ENCODE results near the gene TOGARAM2.
A peak's percentile ranks its signal among the peaks of the same experiment; 100 is the strongest.

Gene TOGARAM2

DNA sequence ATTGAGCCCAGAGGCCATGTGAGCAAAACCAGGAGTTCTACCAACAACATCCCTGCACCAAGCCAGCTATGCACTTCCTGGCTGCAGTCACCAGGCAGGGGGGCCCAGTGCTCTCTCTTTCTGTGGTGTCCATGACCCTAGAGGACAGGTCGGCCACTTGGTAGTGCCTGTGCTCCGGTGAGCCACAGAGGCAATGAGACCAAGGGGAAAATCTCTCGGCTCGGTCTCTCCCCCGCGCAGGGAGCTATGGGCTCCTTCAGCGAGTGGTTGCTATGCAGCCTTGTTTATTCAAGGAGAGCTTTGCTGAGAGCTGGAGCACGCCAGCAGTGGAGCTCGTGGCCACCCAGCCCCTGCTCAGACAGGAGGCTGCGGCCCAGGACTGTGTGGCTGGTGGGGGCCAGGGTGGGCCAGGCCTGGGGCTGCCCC, at the start of gene TOGARAM2:
TSS of gene TOGARAM2 (plus strand) at position 283 of the 426 bp plus-strand sequence. CDS start 13,537 bp downstream, outside the sequence.
- DNase-seq, result no peak

DNA sequence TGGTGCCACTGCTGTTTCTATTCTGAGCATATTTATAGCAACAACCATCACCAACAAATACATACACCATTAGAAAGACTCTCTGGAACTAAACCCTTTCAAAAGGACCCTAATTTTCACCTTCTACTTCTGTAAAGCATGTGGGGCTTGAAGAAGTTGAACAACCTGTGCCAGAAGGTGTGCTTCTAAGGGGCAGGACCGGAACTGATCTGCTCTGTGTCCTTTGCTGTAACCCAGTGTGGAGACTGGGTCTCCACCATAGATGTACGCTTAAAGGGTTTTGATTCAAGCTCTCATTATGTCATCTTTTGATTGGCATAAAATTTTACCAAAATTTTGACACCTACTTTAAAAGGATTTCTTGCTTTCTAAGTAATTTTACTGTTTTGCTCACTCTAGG, 46.3 kb upstream of the TOGARAM2 start:
- no peak for DNase-seq

- DNase-seq, result no peak
Measured at GRCh38 chr2:28941008-28941407, 40.1 kb upstream of the TOGARAM2 start.

- DNase-seq, result no peak
Measured at GRCh38 chr2:28944535-28945248, 36.4 kb upstream of the TOGARAM2 start.

DNA sequence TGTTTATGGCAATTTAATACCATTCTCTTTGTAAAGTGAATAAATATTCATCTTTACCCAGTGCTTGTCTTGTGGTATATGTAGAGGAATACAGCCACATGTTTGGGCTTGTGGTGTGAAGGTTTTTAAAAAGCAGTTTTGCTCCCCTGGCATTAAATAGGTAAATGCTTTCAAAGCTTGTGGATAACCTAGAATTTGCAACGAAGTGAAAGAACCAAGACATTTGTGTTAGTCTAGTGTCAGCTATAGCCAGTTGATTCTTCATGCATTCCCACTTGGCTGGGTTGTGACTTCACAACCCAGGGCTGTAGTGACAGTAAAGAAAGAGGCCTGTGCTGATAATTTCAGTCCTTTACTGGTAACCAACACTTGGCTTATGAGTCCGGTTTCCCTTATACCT, 32.9 kb upstream of the TOGARAM2 start:
- no peak for DNase-seq

DNA sequence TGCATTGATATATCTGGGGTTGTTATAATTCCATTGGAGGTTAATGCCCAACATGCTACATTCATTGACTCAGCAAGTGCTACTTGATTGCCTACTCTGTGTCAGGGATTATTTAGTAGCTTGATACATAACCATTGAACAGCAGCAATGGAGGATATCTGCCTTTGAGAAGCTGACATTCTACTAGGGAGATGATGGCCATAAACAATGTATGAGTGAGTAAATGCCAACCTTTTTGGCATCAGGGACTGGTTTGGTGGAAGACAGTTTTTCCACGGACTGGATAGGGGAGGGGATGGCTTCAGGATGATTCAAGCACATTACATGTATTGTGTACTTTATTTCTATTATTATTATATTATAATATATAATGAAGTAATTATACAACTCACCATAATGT, 31.9 kb upstream of the TOGARAM2 start:
- no peak for DNase-seq

GRCh38 chr2:28949617-28950305, 31.3 kb upstream of the TOGARAM2 start:
- DNase-seq, result no peak

- DNase-seq, result no peak
Measured at GRCh38 chr2:28950941-28951630, 30.0 kb upstream of the TOGARAM2 start.

DNA sequence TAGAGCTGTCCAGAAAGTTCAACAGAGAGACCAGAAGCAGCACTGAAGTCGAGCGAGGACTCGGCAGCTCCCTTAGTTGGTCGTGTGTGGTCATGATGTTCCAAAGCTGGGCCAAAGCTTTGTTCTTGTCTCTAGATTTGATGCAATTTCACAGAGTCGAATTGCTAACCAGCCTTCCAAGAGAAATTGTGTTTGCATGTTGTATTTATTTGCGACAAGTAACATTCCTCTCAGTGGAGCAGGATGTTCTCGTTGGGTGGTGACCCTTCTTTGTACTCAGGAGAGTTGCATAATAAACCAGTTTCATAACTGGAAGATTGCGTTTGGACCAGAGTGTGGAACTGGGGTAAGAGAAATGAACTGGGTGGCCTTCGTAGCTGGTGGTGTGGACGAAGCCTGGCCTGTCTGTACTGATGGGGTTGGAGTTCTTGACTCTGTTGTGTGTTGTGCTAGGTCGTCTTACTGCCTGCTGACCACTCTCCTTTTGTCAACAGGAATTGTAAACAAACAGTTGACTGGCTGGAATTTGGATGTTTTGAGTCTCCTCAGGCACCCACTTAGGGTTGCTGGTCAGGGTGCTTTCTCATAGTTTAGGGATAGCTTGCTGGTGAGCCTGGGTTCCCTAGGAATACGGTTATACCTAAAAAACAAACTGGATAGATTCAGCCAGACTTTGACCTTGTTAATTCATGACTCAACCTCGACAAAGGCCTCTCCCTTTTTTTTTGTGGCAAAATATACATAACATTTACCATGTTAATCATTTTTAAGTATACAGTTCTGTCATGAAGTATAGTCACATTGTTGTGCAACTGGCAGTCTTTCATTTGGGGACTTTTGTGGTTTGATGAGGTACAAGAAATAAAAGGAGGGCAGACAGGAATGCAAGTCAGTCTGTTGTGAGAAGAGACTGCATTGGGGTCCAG, 28.9 kb upstream of the TOGARAM2 start:
- DNase-seq, result no peak

DNA sequence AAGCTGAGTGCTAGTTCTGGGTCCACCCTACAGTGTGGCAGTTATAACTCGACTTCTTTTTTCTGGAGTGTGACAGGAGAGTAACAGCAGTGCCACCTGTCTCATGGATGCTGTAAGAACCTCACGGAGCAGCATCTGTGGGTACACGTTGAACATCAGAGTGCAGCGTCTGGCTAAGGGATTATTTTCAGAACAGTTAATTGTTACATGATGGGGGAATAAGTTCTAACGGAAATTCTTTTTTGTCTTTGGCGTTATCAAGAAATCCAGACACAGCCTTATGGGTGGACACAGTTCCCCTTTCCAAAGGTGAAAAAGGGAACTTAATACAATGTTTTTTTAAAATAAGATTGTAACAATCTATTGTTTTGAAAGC, 28.3 kb upstream of the TOGARAM2 start:
- no peak for DNase-seq

GRCh38 chr2:28955467-28955866, 25.6 kb upstream of the TOGARAM2 start:
- DNase-seq, result no peak

GRCh38 chr2:28956415-28956826, 24.7 kb upstream of the TOGARAM2 start:
- DNase-seq, result no peak

- no peak for DNase-seq
Measured at GRCh38 chr2:28956890-28957289, 24.2 kb upstream of the TOGARAM2 start.

- DNase-seq, result peak; percentile 31
Measured at GRCh38 chr2:28958689-28959088, 22.4 kb upstream of the TOGARAM2 start.

DNA sequence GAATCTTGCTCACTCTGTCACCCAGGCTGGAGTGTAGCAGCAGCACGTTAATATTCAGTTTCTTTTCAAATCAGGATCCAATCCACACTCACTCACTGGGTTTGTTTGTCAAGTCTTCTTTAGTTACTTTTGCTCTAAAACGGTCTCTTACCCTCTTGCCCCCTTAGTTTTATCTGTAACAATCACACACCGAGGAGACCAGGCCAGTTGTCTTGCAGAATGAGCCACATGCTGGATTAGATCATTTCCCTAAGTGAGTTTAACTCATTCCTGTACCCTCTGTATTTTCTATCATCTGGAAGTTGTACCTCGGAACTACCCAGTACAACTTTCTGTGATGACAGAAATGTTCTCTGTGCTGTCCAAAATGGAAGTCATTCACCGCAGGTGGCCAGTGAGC, 20.7 kb upstream of the TOGARAM2 start:
- DNase-seq, result no peak

DNA sequence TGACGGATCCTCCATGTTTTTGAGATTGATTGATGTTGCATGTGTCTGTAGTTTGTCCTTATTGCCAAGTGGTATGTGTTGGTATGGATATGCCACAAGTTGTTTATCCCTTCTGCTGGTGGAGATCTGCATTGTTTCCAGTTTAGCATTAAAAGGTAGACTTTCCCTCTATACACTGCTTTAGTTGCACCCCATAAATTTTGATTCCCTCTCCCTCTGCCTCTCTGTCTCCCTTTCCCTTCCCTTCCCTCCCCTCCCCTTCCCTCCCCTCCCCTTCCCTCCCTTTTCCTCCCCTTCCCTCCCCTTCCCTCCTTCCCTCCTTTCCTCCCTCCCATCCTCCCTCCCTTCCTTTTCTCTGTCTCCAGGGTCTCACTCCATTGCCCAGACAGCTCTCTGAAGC, 18.6 kb upstream of the TOGARAM2 start:
- no peak for DNase-seq

DNA sequence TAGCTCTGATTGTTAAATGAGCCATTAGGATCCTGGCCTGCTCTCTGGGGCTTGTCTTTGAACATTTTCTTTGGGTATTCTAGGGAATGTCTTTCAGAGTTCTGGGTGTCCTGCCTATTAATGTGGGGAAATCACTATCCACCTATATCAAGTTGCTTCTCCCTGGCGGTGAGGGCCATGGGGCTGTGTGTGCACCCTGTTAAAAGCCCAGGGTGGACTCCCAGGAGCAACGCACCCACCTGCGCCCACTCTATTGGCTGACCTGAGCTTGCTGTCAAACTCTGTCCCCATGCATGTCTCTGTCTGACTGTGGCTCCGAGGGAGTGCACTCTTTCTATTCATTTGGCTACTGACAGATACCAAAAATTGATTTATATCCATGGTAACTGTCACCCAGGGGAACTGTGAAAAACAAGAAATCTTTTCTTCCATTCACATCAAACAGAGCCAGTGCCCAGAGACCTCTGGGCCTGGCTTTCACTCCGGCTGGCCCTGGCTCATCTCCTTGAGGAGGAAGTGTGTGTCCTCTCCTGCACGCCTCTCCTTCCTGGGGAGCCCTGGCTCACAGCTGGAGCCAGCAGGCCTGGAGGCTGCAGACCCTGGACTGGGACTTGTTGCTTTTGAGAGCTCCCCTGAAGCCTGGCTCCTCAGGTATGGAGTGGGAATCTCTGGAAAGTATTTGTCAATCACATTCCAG, 10.5 kb upstream of the TOGARAM2 start:
- no peak for DNase-seq

DNA sequence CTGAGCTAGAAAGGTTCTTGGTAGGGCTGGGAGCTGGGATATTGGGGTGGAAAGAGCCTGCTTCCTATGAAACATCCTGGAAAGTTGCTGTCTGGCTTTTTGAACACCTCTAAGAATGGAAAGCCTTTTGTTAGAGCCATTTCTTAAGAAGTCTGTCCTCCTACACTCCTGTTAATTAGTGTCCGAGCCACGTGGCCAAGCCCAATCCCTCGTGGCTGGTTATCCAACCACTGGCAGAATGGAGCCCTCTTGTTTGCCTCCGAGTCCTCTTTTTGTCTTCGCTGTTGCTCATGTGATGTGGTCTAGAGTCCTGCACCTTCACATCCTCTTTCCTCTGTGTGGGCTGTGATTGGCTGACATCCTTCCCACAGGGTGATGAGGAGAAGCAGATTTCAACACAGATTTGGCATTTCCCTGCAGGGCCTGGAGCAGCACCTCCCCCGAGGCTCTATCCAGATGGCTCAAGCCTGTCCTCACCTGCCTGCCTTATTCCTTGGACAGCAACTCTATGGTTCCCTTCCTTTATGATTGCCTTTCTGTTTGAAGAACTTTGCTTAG, 8.2 kb upstream of the TOGARAM2 start:
- no peak for DNase-seq

DNA sequence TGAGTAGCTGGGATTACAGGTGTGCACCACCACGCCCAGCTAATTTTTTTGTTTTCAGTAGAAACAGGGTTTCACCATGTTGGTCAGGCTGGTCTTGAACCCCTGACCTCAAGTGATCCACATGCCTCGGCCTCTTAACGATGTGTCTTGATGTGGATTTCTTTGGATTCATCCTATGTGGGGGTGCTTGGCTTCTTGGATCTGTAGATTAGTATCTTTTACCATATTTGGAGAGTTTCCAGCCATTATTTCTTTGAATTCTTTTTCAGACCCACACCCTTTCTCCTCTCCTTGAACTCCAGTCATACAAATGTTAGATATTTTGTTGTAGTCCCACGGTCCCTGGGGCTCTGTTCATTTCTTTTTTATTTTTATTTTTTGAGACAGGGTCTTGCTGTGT, 6.8 kb upstream of the TOGARAM2 start:
- no peak for DNase-seq

DNA sequence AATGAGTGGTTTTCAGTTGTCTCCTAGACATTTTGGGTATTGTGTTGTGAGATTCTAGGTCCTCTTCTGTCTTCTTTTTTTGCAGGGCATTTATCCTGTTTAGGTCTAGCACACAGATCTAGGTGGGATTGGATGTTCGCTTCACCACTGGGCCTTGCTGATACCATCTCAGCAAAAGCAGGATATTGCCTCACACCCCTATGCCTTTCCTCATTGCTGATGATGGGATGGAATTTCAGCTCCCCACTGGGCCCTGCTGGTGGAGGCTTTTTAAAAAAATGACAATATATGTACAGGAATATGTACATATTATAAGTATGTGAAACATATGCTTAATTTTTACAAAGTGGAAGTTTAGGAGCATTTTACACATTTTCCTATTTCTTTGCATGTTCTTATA, 5.4 kb upstream of the TOGARAM2 start:
- DNase-seq, result no peak

- DNase-seq, result no peak
Measured at GRCh38 chr2:28976584-28976983, 4.5 kb upstream of the TOGARAM2 start.
